Retinal pigment epithelial cell (primary cell): ENCODE data around the gene PRKAB2.
"Not testable (repeated sequence)": the region's sequence is repeated elsewhere in the genome, so short reads cannot be mapped to it uniquely, and the experiment has no call there.

Source experiments
- DNase-seq: peaks from one replicate; pipeline ENCODE4 v3.0.0-alpha.2; 2010; ENCODE audit warnings: low read depth
- H3K4me3 ChIP-seq: 2 replicates; pipeline ENCODE4 v1.5.1; 2011; ENCODE audit warnings: mild to moderate bottlenecking, low read length, control low read depth, moderate library complexity
- CTCF ChIP-seq: conservative IDR thresholded peaks from 2 replicates; pipeline ENCODE4 v1.5.1; 2011; ENCODE audit warnings: low read depth, low read length, control low read depth, inconsistent platforms

Gene PRKAB2

GRCh38 chr1:147163019-147163418, 9.3 kb downstream of the PRKAB2 start:
- no peak overlapping the region for H3K4me3 ChIP-seq
- no peak for TF ChIP-seq CTCF
- no peak for DNase-seq

- no peak overlapping the region for H3K4me3 ChIP-seq
- no peak for TF ChIP-seq CTCF
- no peak for DNase-seq
Observed at GRCh38 chr1:147162093-147162492, 10.2 kb downstream of the PRKAB2 start.

GRCh38 chr1:147157116-147157515, 15.2 kb downstream of the PRKAB2 start:
- DNase-seq, H3K4me3 ChIP-seq: not testable (repeated sequence)

GRCh38 chr1:147156642-147157041, 15.6 kb downstream of the PRKAB2 start:
- H3K4me3 ChIP-seq, result no peak overlapping the region
- DNase-seq, result no peak
- TF ChIP-seq CTCF, result no peak

- TF ChIP-seq CTCF, result no peak
- DNase-seq, result no peak
- no peak overlapping the region for H3K4me3 ChIP-seq
Observed at GRCh38 chr1:147152772-147153171, 19.5 kb downstream of the PRKAB2 start.

- H3K4me3 ChIP-seq, result no peak overlapping the region
- DNase-seq, result no peak
- no peak for TF ChIP-seq CTCF
Observed at GRCh38 chr1:147151244-147151643, 21.0 kb downstream of the PRKAB2 start.

- H3K4me3 ChIP-seq, result no peak overlapping the region
- no peak for DNase-seq
- no peak for TF ChIP-seq CTCF
Observed at GRCh38 chr1:147142886-147143285, 29.4 kb downstream of the PRKAB2 start.

- not testable (repeated sequence) for DNase-seq, H3K4me3 ChIP-seq
Observed at GRCh38 chr1:147130721-147131120, 41.5 kb downstream of the PRKAB2 start.
